H9 (cell line): ENCODE data around the gene TMEM98. TPM values are rescaled to one million over a fixed set of nuclear protein-coding genes. Genes with fewer than 3 reads are reported as not detected.

Experiments
- DNase-seq: peaks from one replicate; pipeline ENCODE4 v3.0.0-alpha.2; 2017
- H2AFZ ChIP-seq: one replicate; pipeline ENCODE4 v1.6.1; 2013; ENCODE audit warnings: mild to moderate bottlenecking, low read length, control low read depth, moderate library complexity
- H2AK5ac ChIP-seq: 2 replicates; pipeline ENCODE4 v1.6.1; 2013; ENCODE audit warnings: low read length, control low read depth, mixed read lengths; ENCODE audit not compliant: insufficient read length
- H2BK120ac ChIP-seq: one replicate; pipeline ENCODE4 v1.6.1; 2013; ENCODE audit warnings: low read depth, mild to moderate bottlenecking, low read length, control low read depth, inconsistent platforms; ENCODE audit not compliant: poor library complexity, severe bottlenecking
- H2BK12ac ChIP-seq: 2 replicates; pipeline ENCODE4 v1.6.1; 2013; ENCODE audit warnings: low read length, control low read depth, mixed read lengths, low read depth; ENCODE audit not compliant: insufficient read length
- H2BK15ac ChIP-seq: 2 replicates; pipeline ENCODE4 v1.6.1; 2013; ENCODE audit warnings: low read depth, low read length, control low read depth
- H2BK20ac ChIP-seq: one replicate; pipeline ENCODE4 v1.6.1; 2013; ENCODE audit warnings: low read depth, mild to moderate bottlenecking, low read length, control low read depth, inconsistent platforms; ENCODE audit not compliant: poor library complexity, severe bottlenecking
- H2BK5ac ChIP-seq: 2 replicates; pipeline ENCODE4 v1.6.1; 2013; ENCODE audit warnings: low read length, control low read depth, mixed read lengths; ENCODE audit not compliant: insufficient read length
- H3K14ac ChIP-seq: 2 replicates; pipeline ENCODE4 v1.6.1; 2013; ENCODE audit warnings: low read length, control low read depth; ENCODE audit not compliant: insufficient read depth
- H3K18ac ChIP-seq: 2 replicates; pipeline ENCODE4 v1.6.1; 2013; ENCODE audit warnings: low read depth, mild to moderate bottlenecking, mixed read lengths, low read length, control low read depth; ENCODE audit not compliant: insufficient read length
- H3K23ac ChIP-seq: 2 replicates; pipeline ENCODE4 v1.6.1; 2013; ENCODE audit warnings: low read length, control low read depth, mixed read lengths, low read depth; ENCODE audit not compliant: insufficient read length
- H3K23me2 ChIP-seq: 2 replicates; pipeline ENCODE4 v1.6.1; 2013; ENCODE audit warnings: low read depth, mild to moderate bottlenecking, mixed read lengths, low read length, control low read depth; ENCODE audit not compliant: insufficient read length, poor library complexity, severe bottlenecking
- H3K27ac ChIP-seq: 2 replicates; pipeline ENCODE4 v1.5.1; 2013; ENCODE audit warnings: low read length, control low read depth, mixed read lengths, low read depth; ENCODE audit not compliant: insufficient read length
- H3K27me3 ChIP-seq: 2 replicates; pipeline ENCODE4 v1.6.1; 2013; ENCODE audit warnings: low read length, control low read depth, inconsistent platforms; ENCODE audit not compliant: insufficient read depth
- H3K4ac ChIP-seq: 2 replicates; pipeline ENCODE4 v1.6.1; 2013; ENCODE audit warnings: low read depth, mild to moderate bottlenecking, control low read depth, inconsistent platforms, low read length, moderate library complexity
- H3K4me1 ChIP-seq: 2 replicates; pipeline ENCODE4 v1.6.1; 2013; ENCODE audit warnings: low read length, control low read depth, inconsistent platforms; ENCODE audit not compliant: insufficient read depth
- H3K4me2 ChIP-seq: 2 replicates; pipeline ENCODE4 v1.6.1; 2013; ENCODE audit warnings: low read length, control low read depth, mixed read lengths; ENCODE audit not compliant: insufficient read length, insufficient read depth
- H3K56ac ChIP-seq: 2 replicates; pipeline ENCODE4 v1.6.1; 2013; ENCODE audit warnings: low read depth, mild to moderate bottlenecking, mixed read lengths, low read length, control low read depth; ENCODE audit not compliant: insufficient read length
- H3K79me1 ChIP-seq: 2 replicates; pipeline ENCODE4 v1.6.1; 2013; ENCODE audit warnings: low read depth, mild to moderate bottlenecking, moderate library complexity, low read length, control low read depth, inconsistent platforms; ENCODE audit not compliant: insufficient read depth, poor library complexity, severe bottlenecking
- H3K79me2 ChIP-seq: 2 replicates; pipeline ENCODE4 v1.6.1; 2013; ENCODE audit warnings: low read length, control low read depth, inconsistent platforms; ENCODE audit not compliant: insufficient read depth
- H3K9ac ChIP-seq: 2 replicates; pipeline ENCODE4 v1.6.1; 2013; ENCODE audit warnings: low read length, control low read depth, mixed read lengths; ENCODE audit not compliant: insufficient read length; ENCODE audit errors: extremely low read depth
- H3K9me3 ChIP-seq: one replicate; pipeline ENCODE4 v1.6.1; 2013; ENCODE audit warnings: low read depth, low read length, inconsistent platforms; ENCODE audit not compliant: control insufficient read depth
- H3T11ph ChIP-seq: one replicate; pipeline ENCODE4 v1.6.1; 2013; ENCODE audit warnings: mild to moderate bottlenecking, low read length, control low read depth, inconsistent platforms
- H4K20me1 ChIP-seq: one replicate; pipeline ENCODE4 v1.6.1; 2013; ENCODE audit not compliant: control insufficient read depth, insufficient read length, insufficient read depth
- H4K5ac ChIP-seq: 2 replicates; pipeline ENCODE4 v1.6.1; 2013; ENCODE audit warnings: low read depth, mild to moderate bottlenecking, mixed read lengths, low read length, control low read depth; ENCODE audit not compliant: insufficient read length
- H4K8ac ChIP-seq: replicated peaks from 2 replicates; pipeline ENCODE4 v1.6.1; 2013; ENCODE audit warnings: low read length, control low read depth, mixed read lengths, low read depth; ENCODE audit not compliant: insufficient read length
- H4K91ac ChIP-seq: 2 replicates; pipeline ENCODE4 v1.6.1; 2013; ENCODE audit warnings: low read depth, mild to moderate bottlenecking, moderate library complexity, mixed read lengths, low read length, control low read depth; ENCODE audit not compliant: insufficient read length
- H3K27ac Mint-ChIP-seq, 3 experiments: 2 replicates in 2 of 3; 3 replicates in 1 of 3; pipeline ENCODE4 v1.8.0; 2020 to 2021; ENCODE audit warnings: mixed read lengths in 3 of 3, mild to moderate bottlenecking in 1 of 3, moderate library complexity in 1 of 3
- H3K27me3 Mint-ChIP-seq: 2 replicates; pipeline ENCODE4 v1.8.0; 2021; ENCODE audit warnings: low read depth, mild to moderate bottlenecking, moderate library complexity, mixed read lengths
- H3K36me3 Mint-ChIP-seq, 3 experiments: 2 replicates in 2 of 3; 3 replicates in 1 of 3; pipeline ENCODE4 v1.8.0; 2020 to 2021; ENCODE audit warnings: low read depth in 3 of 3, mixed read lengths in 3 of 3; ENCODE audit not compliant: insufficient read depth in 1 of 3
- H3K4me1 Mint-ChIP-seq, 2 experiments: 2 replicates each; pipeline ENCODE4 v1.8.0; 2020; ENCODE audit warnings: mixed read lengths in 2 of 2
- H3K4me3 Mint-ChIP-seq, 2 experiments: 2 replicates in 1 of 2; 3 replicates in 1 of 2; pipeline ENCODE4 v1.8.0; 2020 to 2021; ENCODE audit warnings: mild to moderate bottlenecking in 2 of 2, mixed read lengths in 2 of 2, moderate library complexity in 1 of 2
- H3K9me3 Mint-ChIP-seq, 2 experiments: 2 replicates in 1 of 2; 3 replicates in 1 of 2; pipeline ENCODE4 v1.8.0; 2020; ENCODE audit warnings: mild to moderate bottlenecking in 2 of 2, mixed read lengths in 2 of 2, moderate library complexity in 1 of 2
- CTCF ChIP-seq: fragments of 200-600 bp; sonication (generic); conservative IDR thresholded peaks from 3 replicates; pipeline ENCODE4 v1.8.0; 2021; ENCODE audit warnings: antibody characterized with exemption, mild to moderate bottlenecking
- WGBS: extraction: QIAGEN DNeasy Blood & Tissue Kit; methylation state at CpG from one replicate; pipeline ENCODE4 v1.1.7; 2013; ENCODE audit warnings: missing lambda C conversion rate, low lambda C conversion rate, mixed read lengths; ENCODE audit not compliant: insufficient read length; ENCODE audit errors: extremely low coverage; 5-methylcytosine and 5-hydroxymethylcytosine counted together
- total RNA-seq: library from RNA; stranded (reverse); gene quantifications from 2 replicates; pipeline ENCODE4 v1.2.1, GENCODE V29; 2021

Gene TMEM98
- total RNA-seq, 1 experiment from 2014 or later = 78.4 TPM

- Histone ChIP-seq H3T11ph (no peak overlapping the region), H3K79me1 (no peaks in the 10 kb centered on the region), H3K23ac (no peak overlapping the region), H2BK20ac (no peak overlapping the region), H2AK5ac (no peak overlapping the region), H3K79me2 (no peaks in the 10 kb centered on the region; the same call in 1 of the 2 replicates), H3K9ac (no peak overlapping the region), H4K91ac (no peak overlapping the region), H3K14ac (no peak overlapping the region), H3K27ac (no peak overlapping the region), H2BK12ac (no peak overlapping the region), H4K20me1 (no peaks in the 10 kb centered on the region), H2BK15ac (no peak overlapping the region), H3K27me3 (no peaks in the 10 kb centered on the region), H2AFZ (no peak overlapping the region), H3K23me2 (peaks cover 8% of the 10 kb centered on the region), H3K4ac (no peak overlapping the region), H3K4me2 (peak overlapping the region; percentile 78), H3K56ac (no peak overlapping the region), H3K4me1 (peaks cover 7% of the 10 kb centered on the region; the same call in 1 of the 2 replicates), H2BK120ac (no peak overlapping the region), H4K5ac (no peak overlapping the region), H4K8ac (no peak overlapping the region), H3K18ac (no peak overlapping the region), H2BK5ac (no peak overlapping the region), H3K9me3 (no peaks in the 10 kb centered on the region)
- Mint-ChIP-seq H3K27me3 (no peaks in the 10 kb centered on the region), H3K27ac (peak overlapping the region in 1 of 3 experiments; percentile 10; a peak in 2 of 7 replicates), H3K4me1 (peaks cover 11 to 17% of the 10 kb centered on the region in 2 experiments), H3K9me3 (peaks cover 0 to 2% of the 10 kb centered on the region in 2 experiments; a peak in 1 of 5 replicates), H3K36me3 (peaks cover 20 to 32% (median 31%) of the 10 kb centered on the region in 3 experiments; a peak in 6 of 7 replicates), H3K4me3 (peak overlapping the region in 1 of 2 experiments; percentile 50; a peak in 3 of 5 replicates)
- no peak for TF ChIP-seq CTCF
- WGBS = no CpG with 5 or more reads among the region's 2 CpGs
- no peak for DNase-seq
Observed at GRCh38 chr17:32929588-32929987, 1.6 kb downstream of the TMEM98 start.
